K562 (cell line): Measurements from ENCODE around the gene FAM120C.

ENCODE experiments used
- CBX3 ChIP-seq, 2 experiments: IDR thresholded peaks; 1 replicate in 1 of 2; 2 replicates in 1 of 2; pipeline ENCODE4 v1.6.1; 2012; ENCODE audit warnings: inconsistent platforms in 2 of 2, low read length in 2 of 2, borderline replicate concordance in 1 of 2, control low read depth in 1 of 2
- CC2D1A ChIP-seq: fragments of 450-650 bp; IDR thresholded peaks from 2 replicates; pipeline ENCODE4 v1.6.1; 2017; ENCODE audit warnings: mild to moderate bottlenecking
- NR2C1 ChIP-seq, 2 experiments: fragments of 450-650 bp; IDR thresholded peaks; 2 replicates each; pipeline ENCODE4 v1.6.1; 2017; ENCODE audit warnings: mild to moderate bottlenecking in 2 of 2, antibody characterized with exemption in 1 of 2, inconsistent platforms in 1 of 2, missing compliant biosample characterization in 1 of 2, missing genetic modification characterization in 1 of 2
- PCBP1 ChIP-seq: fragments of 200-400 bp; formaldehyde crosslinking; IDR thresholded peaks from 2 replicates; pipeline ENCODE4 v1.6.1; 2018; ENCODE audit warnings: mild to moderate bottlenecking, low read depth, low read length; ENCODE audit not compliant: poor library complexity, severe bottlenecking
- TRIM24 ChIP-seq, 2 experiments: fragments of 450-650 bp; IDR thresholded peaks; 2 replicates each; pipeline ENCODE4 v1.6.1; 2016
- YBX1 ChIP-seq: fragments of 450-650 bp; IDR thresholded peaks from 2 replicates; pipeline ENCODE4 v1.7.1; 2016; ENCODE audit warnings: mild to moderate bottlenecking
- ZNF592 ChIP-seq: fragments of 450-650 bp; IDR thresholded peaks from 2 replicates; pipeline ENCODE4 v1.6.1; 2017; ENCODE audit warnings: antibody characterized with exemption, mild to moderate bottlenecking
- ZSCAN29 ChIP-seq: fragments of 450-650 bp; IDR thresholded peaks from 2 replicates; pipeline ENCODE4 v1.6.1; 2017

- TF ChIP-seq TRIM24 (IDR thresholded peaks at IDR 0.05) (no peak), PCBP1 (no peak), YBX1 (no peak), CC2D1A (no peak), NR2C1 (IDR thresholded peaks at IDR 0.05) (no peak), NR2C1 (tag; IDR thresholded peaks at IDR 0.05) (no peak), CBX3 (IDR thresholded peaks at IDR 0.05; ENCODE audit: borderline replicate concordance in 1 of 2, low read length in 2 of 2) (no peak), ZSCAN29 (no peak), ZNF592 (no peak)
These were observed 92.2 kb downstream of the FAM120C start for GRCh38 chrX:54090880-54091279.
